ENCODE measurements around the gene PMF1. TPM values are rescaled to one million over a fixed set of nuclear protein-coding genes. Genes with fewer than 3 reads are reported as not detected.

The PMF1 gene
- polyA plus RNA-seq, 2 of the 4 experiments (the other 2 are of a cell fraction) = 59.8 to 63.9 TPM

DNA sequence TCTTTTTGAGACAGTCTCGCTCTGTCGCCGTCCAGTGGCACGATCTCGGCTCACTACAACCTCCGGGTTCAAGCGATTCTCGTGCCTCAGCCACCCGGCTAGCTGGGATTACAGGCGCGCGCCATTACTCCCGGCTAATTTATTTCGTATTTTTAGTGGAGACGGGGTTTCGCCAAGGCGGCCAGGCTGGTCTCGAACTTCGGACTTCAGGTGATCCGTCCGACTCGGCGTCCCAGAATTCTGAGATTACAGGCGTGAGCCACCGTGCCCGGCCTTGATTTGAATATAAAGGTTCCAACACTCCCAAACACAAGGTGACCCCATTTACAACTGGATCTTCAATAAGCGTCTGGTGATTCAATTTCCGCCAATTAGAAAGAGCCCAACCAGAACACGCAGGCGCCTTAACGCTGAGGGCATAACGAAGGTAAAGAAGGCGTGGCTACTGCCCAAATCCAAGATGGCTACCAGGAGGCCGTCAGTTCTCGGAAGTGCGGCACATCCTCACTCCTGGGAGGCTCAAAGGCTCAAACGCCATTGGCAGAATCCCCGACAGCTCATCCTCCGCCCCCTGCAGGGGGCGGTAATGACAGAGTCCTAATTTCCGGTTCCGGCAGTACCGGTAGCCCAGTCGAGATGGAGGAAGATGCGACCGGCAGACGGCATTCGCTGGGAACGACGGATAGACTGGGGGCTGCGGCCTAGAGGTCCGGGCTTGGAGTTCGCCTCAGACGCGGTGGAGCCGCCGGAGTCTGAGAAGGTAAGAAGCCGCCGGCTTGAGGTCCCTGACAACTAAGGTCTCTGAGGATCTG lies 19.1 kb upstream of the PMF1 start, which contains the start of gene SLC25A44 (continued):
- TF ChIP-seq, protein P1, sequence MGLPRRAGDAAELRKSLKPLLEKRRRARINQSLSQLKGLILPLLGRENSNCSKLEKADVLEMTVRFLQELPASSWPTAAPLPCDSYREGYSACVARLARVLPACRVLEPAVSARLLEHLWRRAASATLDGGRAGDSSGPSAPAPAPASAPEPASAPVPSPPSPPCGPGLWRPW (IDR thresholded peaks at IDR 0.05) = no peak
- no peak for TF ChIP-seq EHMT2 (IDR thresholded peaks at IDR 0.05; ENCODE audit: low read depth)
- no peak for TF ChIP-seq POLR2AphosphoS2 (conservative IDR thresholded peaks at IDR 0.05; ENCODE audit: low read length)
- TF ChIP-seq, protein P2, sequence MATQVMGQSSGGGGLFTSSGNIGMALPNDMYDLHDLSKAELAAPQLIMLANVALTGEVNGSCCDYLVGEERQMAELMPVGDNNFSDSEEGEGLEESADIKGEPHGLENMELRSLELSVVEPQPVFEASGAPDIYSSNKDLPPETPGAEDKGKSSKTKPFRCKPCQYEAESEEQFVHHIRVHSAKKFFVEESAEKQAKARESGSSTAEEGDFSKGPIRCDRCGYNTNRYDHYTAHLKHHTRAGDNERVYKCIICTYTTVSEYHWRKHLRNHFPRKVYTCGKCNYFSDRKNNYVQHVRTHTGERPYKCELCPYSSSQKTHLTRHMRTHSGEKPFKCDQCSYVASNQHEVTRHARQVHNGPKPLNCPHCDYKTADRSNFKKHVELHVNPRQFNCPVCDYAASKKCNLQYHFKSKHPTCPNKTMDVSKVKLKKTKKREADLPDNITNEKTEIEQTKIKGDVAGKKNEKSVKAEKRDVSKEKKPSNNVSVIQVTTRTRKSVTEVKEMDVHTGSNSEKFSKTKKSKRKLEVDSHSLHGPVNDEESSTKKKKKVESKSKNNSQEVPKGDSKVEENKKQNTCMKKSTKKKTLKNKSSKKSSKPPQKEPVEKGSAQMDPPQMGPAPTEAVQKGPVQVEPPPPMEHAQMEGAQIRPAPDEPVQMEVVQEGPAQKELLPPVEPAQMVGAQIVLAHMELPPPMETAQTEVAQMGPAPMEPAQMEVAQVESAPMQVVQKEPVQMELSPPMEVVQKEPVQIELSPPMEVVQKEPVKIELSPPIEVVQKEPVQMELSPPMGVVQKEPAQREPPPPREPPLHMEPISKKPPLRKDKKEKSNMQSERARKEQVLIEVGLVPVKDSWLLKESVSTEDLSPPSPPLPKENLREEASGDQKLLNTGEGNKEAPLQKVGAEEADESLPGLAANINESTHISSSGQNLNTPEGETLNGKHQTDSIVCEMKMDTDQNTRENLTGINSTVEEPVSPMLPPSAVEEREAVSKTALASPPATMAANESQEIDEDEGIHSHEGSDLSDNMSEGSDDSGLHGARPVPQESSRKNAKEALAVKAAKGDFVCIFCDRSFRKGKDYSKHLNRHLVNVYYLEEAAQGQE (IDR thresholded peaks at IDR 0.05) = no peak
- TF ChIP-seq, protein P3, sequence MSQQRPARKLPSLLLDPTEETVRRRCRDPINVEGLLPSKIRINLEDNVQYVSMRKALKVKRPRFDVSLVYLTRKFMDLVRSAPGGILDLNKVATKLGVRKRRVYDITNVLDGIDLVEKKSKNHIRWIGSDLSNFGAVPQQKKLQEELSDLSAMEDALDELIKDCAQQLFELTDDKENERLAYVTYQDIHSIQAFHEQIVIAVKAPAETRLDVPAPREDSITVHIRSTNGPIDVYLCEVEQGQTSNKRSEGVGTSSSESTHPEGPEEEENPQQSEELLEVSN (IDR thresholded peaks at IDR 0.05; ENCODE audit: borderline replicate concordance, low read depth) = peak; percentile 54; the same call in 1 of the 2 replicates
- TF ChIP-seq NFE2L2 (conservative IDR thresholded peaks at IDR 0.05; ENCODE audit: low read length) = no peak
- TF ChIP-seq HOXB5 (CRISPR knock-in tag; IDR thresholded peaks at IDR 0.05) = no peak
- TF ChIP-seq MYC (IDR thresholded peaks at IDR 0.05; ENCODE audit: borderline replicate concordance, low read length) = no peak
- no peak for TF ChIP-seq MAFK (IDR thresholded peaks at IDR 0.05; ENCODE audit: partially characterized antibody)
- TF ChIP-seq, protein P4, sequence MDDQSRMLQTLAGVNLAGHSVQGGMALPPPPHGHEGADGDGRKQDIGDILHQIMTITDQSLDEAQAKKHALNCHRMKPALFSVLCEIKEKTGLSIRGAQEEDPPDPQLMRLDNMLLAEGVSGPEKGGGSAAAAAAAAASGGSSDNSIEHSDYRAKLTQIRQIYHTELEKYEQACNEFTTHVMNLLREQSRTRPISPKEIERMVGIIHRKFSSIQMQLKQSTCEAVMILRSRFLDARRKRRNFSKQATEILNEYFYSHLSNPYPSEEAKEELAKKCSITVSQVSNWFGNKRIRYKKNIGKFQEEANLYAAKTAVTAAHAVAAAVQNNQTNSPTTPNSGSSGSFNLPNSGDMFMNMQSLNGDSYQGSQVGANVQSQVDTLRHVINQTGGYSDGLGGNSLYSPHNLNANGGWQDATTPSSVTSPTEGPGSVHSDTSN (IDR thresholded peaks at IDR 0.05) = peak; percentile 29; the same call in 1 of the 2 replicates
- peak; percentile 70; the same call in 1 of the 2 replicates for TF ChIP-seq PHF8 (IDR thresholded peaks at IDR 0.05; ENCODE audit: borderline replicate concordance, low read depth)
- TF ChIP-seq HDAC2 (IDR thresholded peaks at IDR 0.05) = no peak
- TF ChIP-seq, protein P5, sequence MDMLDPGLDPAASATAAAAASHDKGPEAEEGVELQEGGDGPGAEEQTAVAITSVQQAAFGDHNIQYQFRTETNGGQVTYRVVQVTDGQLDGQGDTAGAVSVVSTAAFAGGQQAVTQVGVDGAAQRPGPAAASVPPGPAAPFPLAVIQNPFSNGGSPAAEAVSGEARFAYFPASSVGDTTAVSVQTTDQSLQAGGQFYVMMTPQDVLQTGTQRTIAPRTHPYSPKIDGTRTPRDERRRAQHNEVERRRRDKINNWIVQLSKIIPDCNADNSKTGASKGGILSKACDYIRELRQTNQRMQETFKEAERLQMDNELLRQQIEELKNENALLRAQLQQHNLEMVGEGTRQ (IDR thresholded peaks at IDR 0.05) = peak; percentile 52; the same call in 1 of the 2 replicates
- TF ChIP-seq EP300 (IDR thresholded peaks at IDR 0.05) = no peak
- TF ChIP-seq RCOR1 (IDR thresholded peaks at IDR 0.05; ENCODE audit: low read depth, low read length) = no peak
- TF ChIP-seq CHD4 (IDR thresholded peaks at IDR 0.05; ENCODE audit: borderline replicate concordance) = no peak
- TF ChIP-seq NPAS2 (CRISPR knock-in tag; IDR thresholded peaks at IDR 0.05; ENCODE audit: borderline replicate concordance) = no peak
- peak; percentile 79 for TF ChIP-seq KDM5A (IDR thresholded peaks at IDR 0.05)
- no peak for TF ChIP-seq ZC3H11A (IDR thresholded peaks at IDR 0.05)

DNA sequence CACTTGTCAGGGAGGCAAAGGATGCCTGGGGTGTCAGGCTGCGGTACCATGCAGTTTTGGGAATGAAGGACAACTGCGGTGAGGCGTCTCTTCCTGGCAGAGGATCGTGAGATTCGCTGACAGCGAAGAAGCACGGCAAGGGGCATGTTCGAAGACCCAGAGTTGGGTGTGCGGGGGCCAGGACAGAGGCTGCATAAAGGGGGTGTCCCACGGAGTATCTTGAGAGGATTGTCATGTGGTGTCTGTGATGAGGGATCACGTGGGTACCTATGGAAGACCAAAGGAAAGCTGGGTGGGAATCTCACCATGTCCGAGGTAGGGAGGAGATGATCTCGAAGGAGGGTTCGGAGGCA lies 18.5 kb upstream of the PMF1 start:
- FAIRE-seq = no peak
- Histone ChIP-seq H3K4me3 (peak overlapping the region; percentile 84), H3K9me3 (no peaks in the 10 kb centered on the region), H3K27ac (peak overlapping the region; percentile 75 to 88), H3K4me1 (0 out of 3 replicates have a peak, but pooled peaks cover 9% of the 10 kb centered on the region), H3K4me2 (peak overlapping the region; percentile 94)
- TF ChIP-seq CEBPB (IDR thresholded peaks at IDR 0.05) = no peak
- TF ChIP-seq, protein P5 (IDR thresholded peaks at IDR 0.05) = peak; percentile 86
- POLR2A ChIA-PET = interaction anchor here (0.7 to 2.2 kb wide), 6 partner anchors 11 to 66 kb away, joined by 3 to 37 read pairs (median 5); partner anchors contain the start of gene PMF1
- peak; percentile 30 to 47; a peak in 5 of 6 replicates for ATAC-seq
- 4% methylated on average over 14 of the region's 14 CpGs for WGBS (ENCODE audit: missing lambda C conversion rate)
- CTCF ChIA-PET = interaction anchor here (0.5 to 6.1 kb wide), 22 partner anchors 9 to 251 kb away, joined by 3 to 51 read pairs (median 4); partner anchors contain the start of gene PMF1
- peak in 1 of 2 experiments; percentile 21 for DNase-seq (ENCODE audit: low read depth in 1 of 2, low spot score in 1 of 2)

Data from A549 (cell line).